Measurements from ENCODE around the gene TEX2.

GRCh38 chr17:64236827-64237403, 26.1 kb downstream of the TEX2 start:
- TF ChIP-seq CTCF (IDR thresholded peaks at IDR 0.05), result no peak
- no peak for TF ChIP-seq POLR2A (IDR thresholded peaks at IDR 0.05)
- no peak for TF ChIP-seq POLR2AphosphoS5 (IDR thresholded peaks at IDR 0.05)
